Endothelial cell of umbilical vein (primary cell): ENCODE results near the gene SLC35A2. TPM values are rescaled to one million over a fixed set of nuclear protein-coding genes. Genes with fewer than 3 reads are reported as not detected.

Experiments
- BruUV-seq: library from RNA; stranded (reverse); fragments of 400-500 nt; replicated peaks from 2 replicates; lab custom pipeline; 2021; lab: Mats Ljungman, UMichigan
- CTCF ChIA-PET: fragments of 300-600, 350-600 bp; sonication (Branson Sonifier 250); formaldehyde crosslinking; loops from one replicate; lab custom pipeline; 2021; ENCODE audit warnings: antibody characterized with exemption, inconsistent platforms; lab: Charles Lee
- POLR2A ChIA-PET: fragments of 300-600, 350-600 bp; sonication (Branson Sonifier 250); formaldehyde crosslinking; loops from one replicate; lab custom pipeline; 2021; ENCODE audit warnings: antibody characterized with exemption, inconsistent platforms; lab: Charles Lee
- DNase-seq: peaks from one replicate; pipeline ENCODE4 v3.0.0-alpha.2; 2011; ENCODE audit warnings: low read depth, low spot score
- FAIRE-seq: peaks from 2 replicates; lab custom pipeline; 2011; peaks lifted over from hg19 to GRCh38; lab: Jason Lieb, UNC
- H2AFZ ChIP-seq: 2 replicates; pipeline ENCODE4 v1.6.0; 2012; ENCODE audit warnings: low read depth, low read length, control low read depth, inconsistent platforms
- H3K27ac ChIP-seq: 2 replicates; pipeline ENCODE4 v1.5.1; 2011; ENCODE audit warnings: low read depth, mild to moderate bottlenecking, control low read depth, low read length, moderate library complexity; ENCODE audit not compliant: insufficient read depth
- H3K27me3 ChIP-seq, 2 experiments: 2 replicates each; pipeline versions ENCODE4 v1.6.0 to v1.6.1; 2011; ENCODE audit warnings: low read length in 2 of 2, mixed read lengths in 1 of 2; ENCODE audit not compliant: control insufficient read depth in 2 of 2, insufficient read depth in 2 of 2
- H3K36me3 ChIP-seq, 2 experiments: 2 replicates in 1 of 2; 3 replicates in 1 of 2; pipeline ENCODE4 v1.5.1; 2011; ENCODE audit warnings: low read length in 2 of 2, mild to moderate bottlenecking in 1 of 2, moderate library complexity in 1 of 2; ENCODE audit not compliant: control insufficient read depth in 2 of 2, insufficient read depth in 2 of 2; ENCODE audit errors: extremely low read depth in 1 of 2
- H3K4me1 ChIP-seq: 3 replicates; pipeline ENCODE4 v1.5.1; 2011; ENCODE audit warnings: mild to moderate bottlenecking, low read length; ENCODE audit not compliant: control insufficient read depth, insufficient read depth; ENCODE audit errors: extremely low read depth
- H3K4me2 ChIP-seq: 2 replicates; pipeline ENCODE4 v1.6.1; 2011; ENCODE audit warnings: low read length, control low read depth, mixed read lengths; ENCODE audit not compliant: insufficient read depth
- H3K4me3 ChIP-seq, 3 experiments: fragments of 200-600 bp in 1 of 3; sonication (generic), shearing (Covaris generic) in 1 of 3; replicated peaks in 1 of 3; 2 replicates each; pipeline ENCODE4 v1.5.1; 2011 to 2016; ENCODE audit warnings: control low read depth in 3 of 3, low read length in 3 of 3, mild to moderate bottlenecking in 2 of 3, inconsistent platforms in 1 of 3, low read depth in 1 of 3, moderate library complexity in 1 of 3; ENCODE audit not compliant: insufficient read depth in 1 of 3
- H3K79me2 ChIP-seq: 2 replicates; pipeline ENCODE4 v1.6.0; 2012; ENCODE audit warnings: low read length, inconsistent platforms; ENCODE audit not compliant: control insufficient read depth, insufficient read depth
- H3K9ac ChIP-seq: replicated peaks from 2 replicates; pipeline ENCODE3; 2011; ENCODE audit warnings: low read length, control low read depth; ENCODE audit not compliant: insufficient read depth; ENCODE audit errors: extremely low read depth
- H3K9me1 ChIP-seq: replicated peaks from 3 replicates; pipeline ENCODE4 v1.6.0; 2011; ENCODE audit warnings: mild to moderate bottlenecking, low read length; ENCODE audit not compliant: control insufficient read depth, insufficient read depth; ENCODE audit errors: extremely low read depth
- H3K9me3 ChIP-seq: replicated peaks from 2 replicates; pipeline ENCODE4 v1.5.1; 2012; ENCODE audit warnings: low read length, inconsistent platforms; ENCODE audit not compliant: control insufficient read depth, insufficient read depth
- H4K20me1 ChIP-seq: replicated peaks from 2 replicates; pipeline ENCODE3; 2011; ENCODE audit warnings: mild to moderate bottlenecking, low read length; ENCODE audit not compliant: control insufficient read depth, insufficient read depth; ENCODE audit errors: extremely low read depth
- EZH2 ChIP-seq: IDR thresholded peaks from 2 replicates; pipeline ENCODE4 v1.6.1; 2012; ENCODE audit warnings: borderline replicate concordance, low read depth, mild to moderate bottlenecking, moderate library complexity, low read length, inconsistent platforms; ENCODE audit not compliant: severe bottlenecking
- FOS ChIP-seq: IDR thresholded peaks from 2 replicates; pipeline ENCODE4 v1.6.1; 2011; ENCODE audit warnings: mild to moderate bottlenecking, low read length, moderate library complexity, borderline replicate concordance; ENCODE audit not compliant: insufficient read depth
- GATA2 ChIP-seq: IDR thresholded peaks from 2 replicates; pipeline ENCODE4 v1.7.0; 2011; ENCODE audit warnings: low read depth, mild to moderate bottlenecking, moderate library complexity, mixed read lengths, low read length; ENCODE audit not compliant: insufficient read length, insufficient read depth
- JUN ChIP-seq: IDR thresholded peaks from 2 replicates; pipeline ENCODE4 v1.6.1; 2011; ENCODE audit warnings: borderline replicate concordance, low read depth; ENCODE audit not compliant: insufficient read length, insufficient read depth
- MYC ChIP-seq: IDR thresholded peaks from one replicate; pipeline ENCODE4 v1.6.1; 2011; ENCODE audit warnings: mild to moderate bottlenecking, low read depth, low read length
- POLR2A ChIP-seq: IDR thresholded peaks from 2 replicates; pipeline ENCODE4 v1.6.1; 2012; ENCODE audit warnings: low read depth, mild to moderate bottlenecking, control low read depth, low read length
- POLR2AphosphoS5 ChIP-seq: IDR thresholded peaks from 2 replicates; pipeline ENCODE4 v1.6.1; 2012; ENCODE audit warnings: low read depth, mild to moderate bottlenecking, control low read depth, low read length, moderate library complexity; ENCODE audit not compliant: insufficient read depth
- dilution Hi-C: fragments of 300-500 bp; cut with MboI; formaldehyde crosslinking; loops from one replicate; pipeline ENCODE4 v1.15.0; 2019; ENCODE audit warnings: low sequenced_read_pairs; ENCODE audit not compliant: extremely low pct_ligation_motif_present
- intact Hi-C: fragments of 100-400 bp; cut with micrococcal nuclease; formaldehyde crosslinking; loops from one replicate; pipeline ENCODE4 v1.10.0; 2022
- polyA plus RNA-seq, 4 experiments: library from polyadenylated mRNA; depleted of rRNA in 3 of 4; stranded (reverse) in 3 of 4; unstranded in 1 of 4; fragments of >200 nt; gene quantifications; 2 replicates each; pipeline versions ENCODE4 v1.2.1 to v1.2.3, GENCODE V29; 2011 to 2012; ENCODE audit warnings: missing spikeins in 1 of 4
- total RNA-seq: library from RNA; stranded (reverse); gene quantifications from 2 replicates; pipeline ENCODE4 v1.2.3, GENCODE V29; 2021
- TF ChIP-seq, protein P1 (sequence below), 2 donors: IDR thresholded peaks; 1 replicate in 1 of 2; 2 replicates in 1 of 2; pipeline ENCODE4 v1.5.1; 2011; ENCODE audit warnings: low read length in 2 of 2, mild to moderate bottlenecking in 2 of 2, moderate library complexity in 2 of 2, control low read depth in 1 of 2, inconsistent platforms in 1 of 2, low read depth in 1 of 2; ENCODE audit not compliant: insufficient read depth in 1 of 2; ENCODE audit errors: extremely low read depth in 1 of 2
- TF ChIP-seq, protein P2 (sequence below): IDR thresholded peaks from 2 replicates; pipeline ENCODE4 v1.6.1; 2011; ENCODE audit not compliant: insufficient read depth, insufficient read length

Gene SLC35A2
- total and polyA plus RNA-seq, 2 donors (not counting 3 experiments of a cell fraction or from before 2014, with no cell fraction given), result 31.4 to 64.5 TPM

DNA sequence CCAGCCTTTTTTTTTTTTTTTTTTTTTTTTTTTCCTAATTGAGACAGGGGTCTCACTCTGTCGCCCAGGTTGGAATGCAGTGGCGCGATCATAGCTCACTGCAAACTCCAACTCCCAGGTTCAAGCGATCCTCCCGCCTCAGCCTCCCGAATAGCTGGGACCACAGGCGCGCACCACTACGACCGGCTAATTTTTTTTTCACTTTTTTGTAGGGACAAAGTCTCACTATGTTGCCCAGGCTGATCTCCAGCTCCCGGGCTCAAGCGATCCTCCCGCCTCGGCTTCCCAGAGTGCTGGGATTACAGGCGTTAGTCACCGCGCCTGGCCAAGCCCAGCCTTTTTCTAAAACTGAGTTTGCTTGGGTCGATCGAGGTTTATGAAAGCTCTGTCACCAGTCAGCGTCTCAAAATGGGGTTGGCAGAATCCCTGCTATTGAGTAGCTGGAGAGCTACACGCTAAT lies 47.2 kb upstream of the SLC35A2 start:
- peak overlapping the region; percentile 86 for H3K9ac ChIP-seq
- peak overlapping the region; percentile 87 for H3K27ac ChIP-seq
- no peaks in the 10 kb centered on the region for H3K36me3 ChIP-seq
- peaks cover 29% of the 10 kb centered on the region for H3K79me2 ChIP-seq
- dilution Hi-C loops, result no loop called here
- peaks cover 16% of the 10 kb centered on the region for H3K4me1 ChIP-seq
- H3K27me3 ChIP-seq, result no peaks in the 10 kb centered on the region
- no TSS peak for BruUV-seq
- intact Hi-C loops, result loop anchor here (1.0 to 5.0 kb wide), 3 partner anchors 39 to 144 kb away; partner anchors contain the start of genes PIM2 and TFE3
- no peaks in the 10 kb centered on the region for H4K20me1 ChIP-seq
- peak overlapping the region; percentile 53 for H2AFZ ChIP-seq
- H3K4me3 ChIP-seq, result peak overlapping the region; percentile 40 to 56 (median 47)
- no peaks in the 10 kb centered on the region for H3K9me3 ChIP-seq
- no peak for FAIRE-seq
- ChIA-PET CTCF (interaction anchor here (0.6 to 1.3 kb wide), 4 partner anchors 13 to 1733 kb away, joined by 3 to 6 read pairs (median 5); partner anchors contain the start of genes HDAC6 and KCND1), POLR2A (interaction anchor here (0.6 to 1.1 kb wide), 5 partner anchors 11 to 221 kb away, joined by 3 to 8 read pairs (median 3); partner anchors contain the start of gene TFE3)
- no peaks in the 10 kb centered on the region for H3K9me1 ChIP-seq
- TF ChIP-seq EZH2 (no peak), FOS (no peak), MYC (no peak), POLR2A (no peak), POLR2AphosphoS5 (no peak), GATA2 (no peak), JUN (no peak)
- TF ChIP-seq, protein P1, sequence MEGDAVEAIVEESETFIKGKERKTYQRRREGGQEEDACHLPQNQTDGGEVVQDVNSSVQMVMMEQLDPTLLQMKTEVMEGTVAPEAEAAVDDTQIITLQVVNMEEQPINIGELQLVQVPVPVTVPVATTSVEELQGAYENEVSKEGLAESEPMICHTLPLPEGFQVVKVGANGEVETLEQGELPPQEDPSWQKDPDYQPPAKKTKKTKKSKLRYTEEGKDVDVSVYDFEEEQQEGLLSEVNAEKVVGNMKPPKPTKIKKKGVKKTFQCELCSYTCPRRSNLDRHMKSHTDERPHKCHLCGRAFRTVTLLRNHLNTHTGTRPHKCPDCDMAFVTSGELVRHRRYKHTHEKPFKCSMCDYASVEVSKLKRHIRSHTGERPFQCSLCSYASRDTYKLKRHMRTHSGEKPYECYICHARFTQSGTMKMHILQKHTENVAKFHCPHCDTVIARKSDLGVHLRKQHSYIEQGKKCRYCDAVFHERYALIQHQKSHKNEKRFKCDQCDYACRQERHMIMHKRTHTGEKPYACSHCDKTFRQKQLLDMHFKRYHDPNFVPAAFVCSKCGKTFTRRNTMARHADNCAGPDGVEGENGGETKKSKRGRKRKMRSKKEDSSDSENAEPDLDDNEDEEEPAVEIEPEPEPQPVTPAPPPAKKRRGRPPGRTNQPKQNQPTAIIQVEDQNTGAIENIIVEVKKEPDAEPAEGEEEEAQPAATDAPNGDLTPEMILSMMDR (IDR thresholded peaks at IDR 0.05; ENCODE audit: extremely low read depth in 1 of 2, insufficient read depth in 1 of 2, low read depth in 1 of 2, low read length in 2 of 2), result no peak
- TF ChIP-seq, protein P2, sequence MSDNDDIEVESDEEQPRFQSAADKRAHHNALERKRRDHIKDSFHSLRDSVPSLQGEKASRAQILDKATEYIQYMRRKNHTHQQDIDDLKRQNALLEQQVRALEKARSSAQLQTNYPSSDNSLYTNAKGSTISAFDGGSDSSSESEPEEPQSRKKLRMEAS, result no peak
- peak overlapping the region; percentile 82 for H3K4me2 ChIP-seq
- peak; percentile 57 for DNase-seq
